Spleen (tissue), 11 donors: ENCODE results near the gene CAMK2B. TPM values are rescaled to one million over a fixed set of nuclear protein-coding genes. Genes with fewer than 3 reads are reported as not detected.

Experiments
- DNase-seq: peaks from one replicate; pipeline ENCODE4 v3.0.0-alpha.2; 2020
- H3K27ac ChIP-seq, 8 donors: fragments of 200-600 bp; sonication (generic) in 7 of 8; 1 replicate in 4 of 8; 2 replicates in 4 of 8; pipeline versions ENCODE4 v1.5.0 to v1.8.0; 2016 to 2021; ENCODE audit warnings: inconsistent platforms in 4 of 8, mild to moderate bottlenecking in 4 of 8, moderate library complexity in 1 of 8
- H3K27me3 ChIP-seq, 7 donors: fragments of 200-600 bp; sonication (generic) in 6 of 7; replicated peaks in 1 of 7; 1 replicate in 4 of 7; 2 replicates in 3 of 7; pipeline versions ENCODE4 v1.5.0 to v1.8.0; 2016 to 2021; ENCODE audit warnings: inconsistent platforms in 3 of 7, mild to moderate bottlenecking in 1 of 7
- H3K36me3 ChIP-seq, 6 donors: fragments of 200-600 bp; sonication (generic) in 5 of 6; 1 replicate in 4 of 6; 2 replicates in 2 of 6; pipeline versions ENCODE4 v1.5.0 to v1.8.0; 2016 to 2021; ENCODE audit warnings: inconsistent platforms in 2 of 6
- H3K4me1 ChIP-seq, 6 donors: fragments of 200-600 bp; sonication (generic) in 5 of 6; 1 replicate in 3 of 6; 2 replicates in 3 of 6; pipeline versions ENCODE4 v1.5.0 to v1.8.0; 2016 to 2021; ENCODE audit warnings: inconsistent platforms in 3 of 6
- H3K4me3 ChIP-seq, 8 donors: fragments of 200-600 bp; sonication (generic) in 7 of 8; 1 replicate in 4 of 8; 2 replicates in 4 of 8; pipeline versions ENCODE4 v1.5.0 to v1.8.0; 2016 to 2021; ENCODE audit warnings: inconsistent platforms in 4 of 8, mild to moderate bottlenecking in 4 of 8, moderate library complexity in 2 of 8
- H3K9me3 ChIP-seq, 8 donors: fragments of 200-600 bp; sonication (generic) in 7 of 8; 1 replicate in 4 of 8; 2 replicates in 4 of 8; pipeline versions ENCODE4 v1.5.0 to v1.8.0; 2016 to 2021; ENCODE audit warnings: inconsistent platforms in 4 of 8
- POLR2A ChIP-seq, 3 donors: fragments of 450-650 bp; IDR thresholded peaks; one replicate each; pipeline ENCODE4 v1.5.1; 2017; ENCODE audit warnings: antibody characterized with exemption in 3 of 3, mild to moderate bottlenecking in 1 of 3
- POLR2AphosphoS5 ChIP-seq, 3 donors: sonication (generic); formaldehyde crosslinking; IDR thresholded peaks; one replicate each; pipeline ENCODE4 v1.5.1; 2017; ENCODE audit warnings: antibody characterized with exemption in 3 of 3
- WGBS, 5 donors: extraction: QIAGEN DNeasy Blood & Tissue Kit in 3 of 5; methylation state at CpG; one replicate each; pipeline versions ENCODE4 v1.1.5 to v1.1.7; 2013 to 2018; 5-methylcytosine and 5-hydroxymethylcytosine counted together
- intact Hi-C: fragments of 100-400 bp; cut with DNase I; formaldehyde crosslinking; loops from one replicate; pipeline ENCODE4 v1.15.0; 2023; ENCODE audit warnings: low total_unique reads
- polyA plus RNA-seq, 3 donors: library from polyadenylated mRNA; stranded (reverse); fragments of 200-250 nt; gene quantifications; one replicate each; pipeline ENCODE4 v1.2.1, GENCODE V29; 2013
- total RNA-seq, 7 donors: library from RNA; depleted of rRNA in 3 of 7; stranded (reverse); fragments of >200 nt in 3 of 7; fragmentation: NEBNext Ultra II Directional in 4 of 7; extraction: Animal tissue kit (Norgen Biotek cat#: 25700) in 4 of 7; gene quantifications; one replicate each; pipeline versions ENCODE4 v1.1.0 to v1.2.1, GENCODE V29; 2016 to 2021
- TF ChIP-seq, protein P1 (sequence below), 11 experiments: fragments of 200-600 bp in 7 of 11; fragments of 450-650 bp in 4 of 11; sonication (generic) in 4 of 11; IDR thresholded peaks in 8 of 11; conservative IDR thresholded peaks in 3 of 11; 1 replicate in 7 of 11; 2 replicates in 4 of 11; pipeline versions ENCODE4 v1.4.0 to v1.8.0; 2016 to 2021; ENCODE audit warnings: antibody characterized with exemption in 11 of 11, inconsistent platforms in 4 of 11, mild to moderate bottlenecking in 1 of 11
- donor health status: healthy with polysubstance abuse.
- donor health status: DM: no; HTN: no; CAD: no; lungs with moderate emphysema.
- donor health status: DM: no; HTN: no; CAD: no.
- donor health status: Bipolar disorder and iron deficiency.
- donor health status: healthy.
- donor health status: DM: no; HTN: no; CAD: no.
- donor health status: DM: yes; HTN: yes; CAD: no.

The CAMK2B gene
- total and polyA plus RNA-seq, 10 donors, result 0.20 to 2.9 (median 0.61) TPM; not detected in 2

GRCh38 chr7:44188480-44189225 lies 136.7 kb downstream of the CAMK2B start:
- Histone ChIP-seq H3K9me3 (no peaks in the 10 kb centered on the region), H3K36me3 (no peaks in the 10 kb centered on the region), H3K4me1 (no peaks in the 10 kb centered on the region), H3K4me3 (no peak overlapping the region), H3K27ac (no peak overlapping the region), H3K27me3 (peaks cover 0 to 8% (median 0%) of the 10 kb centered on the region in 7 donors)
- DNase-seq, result no peak
- 75 to 84% (median 80%) methylated on average over 15 to 16 of the region's 16 CpGs for WGBS, 5 donors
- no peak for TF ChIP-seq POLR2AphosphoS5 (IDR thresholded peaks at IDR 0.05)
- TF ChIP-seq, protein P1, sequence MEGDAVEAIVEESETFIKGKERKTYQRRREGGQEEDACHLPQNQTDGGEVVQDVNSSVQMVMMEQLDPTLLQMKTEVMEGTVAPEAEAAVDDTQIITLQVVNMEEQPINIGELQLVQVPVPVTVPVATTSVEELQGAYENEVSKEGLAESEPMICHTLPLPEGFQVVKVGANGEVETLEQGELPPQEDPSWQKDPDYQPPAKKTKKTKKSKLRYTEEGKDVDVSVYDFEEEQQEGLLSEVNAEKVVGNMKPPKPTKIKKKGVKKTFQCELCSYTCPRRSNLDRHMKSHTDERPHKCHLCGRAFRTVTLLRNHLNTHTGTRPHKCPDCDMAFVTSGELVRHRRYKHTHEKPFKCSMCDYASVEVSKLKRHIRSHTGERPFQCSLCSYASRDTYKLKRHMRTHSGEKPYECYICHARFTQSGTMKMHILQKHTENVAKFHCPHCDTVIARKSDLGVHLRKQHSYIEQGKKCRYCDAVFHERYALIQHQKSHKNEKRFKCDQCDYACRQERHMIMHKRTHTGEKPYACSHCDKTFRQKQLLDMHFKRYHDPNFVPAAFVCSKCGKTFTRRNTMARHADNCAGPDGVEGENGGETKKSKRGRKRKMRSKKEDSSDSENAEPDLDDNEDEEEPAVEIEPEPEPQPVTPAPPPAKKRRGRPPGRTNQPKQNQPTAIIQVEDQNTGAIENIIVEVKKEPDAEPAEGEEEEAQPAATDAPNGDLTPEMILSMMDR (IDR thresholded peaks at IDR 0.05 in 8 of 11, conservative IDR thresholded peaks at IDR 0.05 in 3 of 11), result no peak
- no peak for TF ChIP-seq POLR2A (IDR thresholded peaks at IDR 0.05)
- intact Hi-C loops, result no loop called here

- Histone ChIP-seq H3K9me3 (peaks cover 0 to 4% (median 2%) of the 10 kb centered on the region in 8 donors), H3K27me3 (peaks cover 0 to 8% (median 0%) of the 10 kb centered on the region in 7 donors), H3K4me3 (no peak overlapping the region), H3K4me1 (no peaks in the 10 kb centered on the region), H3K36me3 (no peaks in the 10 kb centered on the region), H3K27ac (no peak overlapping the region)
- 70 to 77% (median 76%) methylated on average over 9 of the region's 9 CpGs for WGBS, 5 donors
- intact Hi-C loops, result no loop called here
- TF ChIP-seq, protein P1 (IDR thresholded peaks at IDR 0.05 in 8 of 11, conservative IDR thresholded peaks at IDR 0.05 in 3 of 11), result no peak
- TF ChIP-seq POLR2AphosphoS5 (IDR thresholded peaks at IDR 0.05) (no peak), POLR2A (IDR thresholded peaks at IDR 0.05) (no peak)
- no peak for DNase-seq
Measured at GRCh38 chr7:44187636-44188416, 137.6 kb downstream of the CAMK2B start.

DNA sequence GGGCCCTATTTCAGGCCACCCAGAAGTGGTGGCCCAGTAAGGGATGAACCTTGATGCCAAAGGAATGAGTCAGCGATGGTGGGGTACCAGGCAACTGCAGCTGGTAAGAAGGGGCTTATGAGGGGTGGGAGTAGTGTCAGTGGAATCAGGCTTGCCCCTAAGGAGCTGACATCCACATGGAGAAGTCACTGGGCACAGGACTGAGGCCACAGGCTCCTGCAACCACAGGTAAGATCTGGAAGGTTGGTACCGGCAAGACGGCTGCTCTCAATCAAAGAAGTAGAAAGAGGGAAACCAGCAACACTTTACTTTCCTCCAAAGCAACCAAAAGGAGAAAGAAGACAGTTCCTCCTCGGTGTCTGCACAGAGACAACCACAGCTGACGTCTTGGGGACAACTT lies 138.7 kb downstream of the CAMK2B start:
- 62 to 71% (median 69%) methylated on average over 5 of the region's 5 CpGs for WGBS, 5 donors
- H3K27ac ChIP-seq, result no peak overlapping the region
- H3K4me1 ChIP-seq, result no peaks in the 10 kb centered on the region
- intact Hi-C loops, result no loop called here
- H3K9me3 ChIP-seq, result peaks cover 0 to 15% (median 9%) of the 10 kb centered on the region in 8 donors
- no peaks in the 10 kb centered on the region for H3K36me3 ChIP-seq
- DNase-seq, result no peak
- H3K27me3 ChIP-seq, result peaks cover 0 to 6% (median 0%) of the 10 kb centered on the region in 7 donors
- no peak for TF ChIP-seq POLR2AphosphoS5 (IDR thresholded peaks at IDR 0.05)
- TF ChIP-seq, protein P1 (IDR thresholded peaks at IDR 0.05 in 8 of 11, conservative IDR thresholded peaks at IDR 0.05 in 3 of 11), result no peak
- no peak for TF ChIP-seq POLR2A (IDR thresholded peaks at IDR 0.05)
- no peak overlapping the region for H3K4me3 ChIP-seq

- intact Hi-C loops, result no loop called here
Measured at GRCh38 chr7:44185729-44186128, 139.7 kb downstream of the CAMK2B start.

More at GRCh38 chr7:44185729-44186128, 139.7 kb downstream of the CAMK2B start:
- WGBS, 5 donors, result 81 to 90% (median 84%) methylated on average over 5 of the region's 5 CpGs
- Histone ChIP-seq H3K36me3 (no peaks in the 10 kb centered on the region), H3K9me3 (peaks cover 0 to 15% (median 9%) of the 10 kb centered on the region in 8 donors), H3K4me3 (no peak overlapping the region), H3K4me1 (no peaks in the 10 kb centered on the region), H3K27ac (no peak overlapping the region), H3K27me3 (peaks cover 0 to 4% (median 0%) of the 10 kb centered on the region in 7 donors)
- DNase-seq, result no peak
- TF ChIP-seq POLR2A (IDR thresholded peaks at IDR 0.05) (no peak), POLR2AphosphoS5 (IDR thresholded peaks at IDR 0.05) (no peak)
- TF ChIP-seq, protein P1 (IDR thresholded peaks at IDR 0.05 in 8 of 11, conservative IDR thresholded peaks at IDR 0.05 in 3 of 11), result no peak
